ENCODE results near the gene STAB1. TPM values are rescaled to one million over a fixed set of nuclear protein-coding genes. Genes with fewer than 3 reads are reported as not detected.

STAB1 gene
- total and polyA plus RNA-seq, 2 experiments from 2014 or later: 0.90 to 1.9 TPM

- H3K4me1 ChIP-seq (ENCODE audit: insufficient read depth): no peaks in the 10 kb centered on the region
- ATAC-seq (peak; percentile 12), DNase-seq (ENCODE audit: low spot score) (no peak)
- H3F3A ChIP-seq (replicated peaks; ENCODE audit: low read depth): 0 out of 2 replicates have a peak, but pooled peaks cover 2% of the 10 kb centered on the region
- TF ChIP-seq EZH2 (IDR thresholded peaks at IDR 0.05; ENCODE audit: low read depth, unreplicated experiment) (no peak), CTCF (conservative IDR thresholded peaks at IDR 0.05; ENCODE audit: low read depth in 2 of 2) (peak in 1 of 2 experiments; percentile 17; a peak in 1 of 4 replicates)
- peak overlapping the region; percentile 99 for H2AFZ ChIP-seq
- no peaks in the 10 kb centered on the region for H3K36me3 ChIP-seq (ENCODE audit: insufficient read depth)
- H3K79me2 ChIP-seq (replicated peaks; ENCODE audit: insufficient read depth): no peaks in the 10 kb centered on the region
- Mint-ChIP-seq H3K4me3 (peak overlapping the region; percentile 70), H3K9me3 (no peaks in the 10 kb centered on the region), H3K4me1 (peaks cover 3% of the 10 kb centered on the region; the same call in 2 of the 3 replicates), H3K36me3 (ENCODE audit: low read depth) (no peaks in the 10 kb centered on the region), H3K27ac (no peak overlapping the region), H3K27me3 (ENCODE audit: insufficient read depth, low read depth, poor library complexity) (peaks cover 14% of the 10 kb centered on the region)
- no peaks in the 10 kb centered on the region for H3K27me3 ChIP-seq (ENCODE audit: insufficient read depth)
- no peak overlapping the region for H3K27ac ChIP-seq (ENCODE audit: low read depth)
- H3K4me2 ChIP-seq: peak overlapping the region; percentile 81
- H4K20me1 ChIP-seq (replicated peaks; ENCODE audit: insufficient read depth): no peaks in the 10 kb centered on the region
- peak overlapping the region; percentile 58 for H3K4me3 ChIP-seq
- H3K9me2 ChIP-seq (ENCODE audit: insufficient read depth): no peaks in the 10 kb centered on the region
These were observed 22.9 kb downstream of the STAB1 start for GRCh38 chr3:52517796-52518722.

- Histone ChIP-seq H3K4me3 (peak overlapping the region; percentile 58), H3F3A (replicated peaks; ENCODE audit: low read depth) (0 out of 2 replicates have a peak, but pooled peaks cover 2% of the 10 kb centered on the region), H3K4me1 (ENCODE audit: insufficient read depth) (no peaks in the 10 kb centered on the region), H3K36me3 (ENCODE audit: insufficient read depth) (no peaks in the 10 kb centered on the region), H2AFZ (peak overlapping the region; percentile 99), H3K79me2 (replicated peaks; ENCODE audit: insufficient read depth) (no peaks in the 10 kb centered on the region), H3K27ac (ENCODE audit: low read depth) (no peak overlapping the region), H3K9me2 (ENCODE audit: insufficient read depth) (no peaks in the 10 kb centered on the region), H4K20me1 (replicated peaks; ENCODE audit: insufficient read depth) (no peaks in the 10 kb centered on the region), H3K27me3 (ENCODE audit: insufficient read depth) (no peaks in the 10 kb centered on the region), H3K4me2 (peak overlapping the region; percentile 81)
- ATAC-seq (peak; percentile 77), DNase-seq (ENCODE audit: low spot score) (peak; percentile 78)
- Mint-ChIP-seq H3K9me3 (no peaks in the 10 kb centered on the region), H3K27me3 (ENCODE audit: insufficient read depth, low read depth, poor library complexity) (peaks cover 15% of the 10 kb centered on the region), H3K4me3 (peak overlapping the region; percentile 70), H3K4me1 (peaks cover 3% of the 10 kb centered on the region; the same call in 2 of the 3 replicates), H3K36me3 (ENCODE audit: low read depth) (peaks cover 2% of the 10 kb centered on the region), H3K27ac (no peak overlapping the region)
- TF ChIP-seq ETS1 (IDR thresholded peaks at IDR 0.05): no peak
- TF ChIP-seq ZNF114 (CRISPR knock-in tag; IDR thresholded peaks at IDR 0.05): no peak
- no peak for TF ChIP-seq JUNB (IDR thresholded peaks at IDR 0.05; ENCODE audit: unreplicated experiment)
- no peak for TF ChIP-seq NANOG (IDR thresholded peaks at IDR 0.05; ENCODE audit: borderline replicate concordance)
- TF ChIP-seq STAT1 (IDR thresholded peaks at IDR 0.05; ENCODE audit: unreplicated experiment): no peak
- no peak for TF ChIP-seq REST (IDR thresholded peaks at IDR 0.05; ENCODE audit: unreplicated experiment)
- TF ChIP-seq CREB1 (CRISPR knock-in tag; IDR thresholded peaks at IDR 0.05; ENCODE audit: low read depth): no peak
- no peak for TF ChIP-seq EZH2phosphoT487 (IDR thresholded peaks at IDR 0.05; ENCODE audit: unreplicated experiment)
- TF ChIP-seq POLR2AphosphoS5 (IDR thresholded peaks at IDR 0.05; ENCODE audit: low read depth): no peak
- TF ChIP-seq CTCF (conservative IDR thresholded peaks at IDR 0.05; ENCODE audit: low read depth in 2 of 2): no peak
- TF ChIP-seq EZH2 (IDR thresholded peaks at IDR 0.05; ENCODE audit: low read depth, unreplicated experiment): no peak
- no peak for TF ChIP-seq ZNF331 (CRISPR knock-in tag; IDR thresholded peaks at IDR 0.05; ENCODE audit: low read depth)
These were observed 23.7 kb downstream of the STAB1 start for GRCh38 chr3:52518723-52519444.
